Endothelial cell (in vitro differentiated cells): ENCODE data around the gene FZD10. TPM values are rescaled to one million over a fixed set of nuclear protein-coding genes. Genes with fewer than 3 reads are reported as not detected.

Source experiments
- DNase-seq: peaks from one replicate; pipeline ENCODE4 v3.0.0; 2021; ENCODE audit warnings: low spot score
- H3K27ac Mint-ChIP-seq: one replicate; pipeline ENCODE4 v1.8.0; 2021; ENCODE audit warnings: mixed read lengths, inconsistent platforms; ENCODE audit not compliant: unreplicated experiment
- H3K27me3 Mint-ChIP-seq: one replicate; pipeline ENCODE4 v1.8.0; 2021; ENCODE audit warnings: mild to moderate bottlenecking, moderate library complexity, mixed read lengths, inconsistent platforms; ENCODE audit not compliant: unreplicated experiment
- H3K36me3 Mint-ChIP-seq: one replicate; pipeline ENCODE4 v1.8.0; 2021; ENCODE audit warnings: mild to moderate bottlenecking, low read depth, mixed read lengths, inconsistent platforms; ENCODE audit not compliant: unreplicated experiment
- H3K4me1 Mint-ChIP-seq: one replicate; pipeline ENCODE4 v1.8.0; 2021; ENCODE audit warnings: mild to moderate bottlenecking, mixed read lengths, inconsistent platforms; ENCODE audit not compliant: unreplicated experiment
- H3K4me3 Mint-ChIP-seq: one replicate; pipeline ENCODE4 v1.8.0; 2021; ENCODE audit warnings: mild to moderate bottlenecking, mixed read lengths, inconsistent platforms; ENCODE audit not compliant: unreplicated experiment
- H3K9me3 Mint-ChIP-seq: one replicate; pipeline ENCODE4 v1.8.0; 2021; ENCODE audit warnings: mixed read lengths, inconsistent platforms; ENCODE audit not compliant: unreplicated experiment
- total RNA-seq: library from RNA; stranded (reverse); fragmentation: NEBNext Ultra II Directional; extraction: Animal tissue kit (Norgen Biotek cat#: 25700); gene quantifications from one replicate; pipeline ENCODE4 v1.2.1, GENCODE V29; 2021; ENCODE audit not compliant: unreplicated experiment
- TF ChIP-seq, protein P1 (sequence below): fragments of 200-600 bp; sonication (generic); IDR thresholded peaks from one replicate; pipeline ENCODE4 v1.5.0; 2021; ENCODE audit warnings: antibody characterized with exemption; ENCODE audit not compliant: unreplicated experiment

The FZD10 gene
- total RNA-seq, 1 donor from 2014 or later, result not detected

DNA sequence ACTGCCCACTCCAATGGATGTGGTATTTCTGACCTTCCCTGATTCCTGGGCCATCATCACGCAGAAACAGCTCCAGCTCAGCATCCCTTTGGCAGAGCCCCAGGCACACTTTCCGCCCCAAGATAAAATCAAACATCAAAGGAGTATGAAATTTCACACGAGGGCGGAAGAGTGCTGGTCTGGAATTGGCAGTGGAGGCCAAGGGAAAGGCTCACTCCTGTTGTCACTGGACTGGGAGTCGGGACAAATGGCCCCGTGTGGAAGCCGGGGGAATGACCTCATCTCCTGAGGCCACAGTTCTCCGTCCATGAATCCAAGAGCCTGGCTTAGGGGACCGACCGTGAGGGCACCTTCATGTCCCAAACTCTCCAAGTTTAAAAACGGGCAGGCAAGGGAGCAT is 40.9 kb downstream of the FZD10 start:
- H3K27me3 Mint-ChIP-seq, result peaks cover 7% of the 10 kb centered on the region
- H3K36me3 Mint-ChIP-seq, result peaks cover 15% of the 10 kb centered on the region
- no peak for DNase-seq
- TF ChIP-seq, protein P1, sequence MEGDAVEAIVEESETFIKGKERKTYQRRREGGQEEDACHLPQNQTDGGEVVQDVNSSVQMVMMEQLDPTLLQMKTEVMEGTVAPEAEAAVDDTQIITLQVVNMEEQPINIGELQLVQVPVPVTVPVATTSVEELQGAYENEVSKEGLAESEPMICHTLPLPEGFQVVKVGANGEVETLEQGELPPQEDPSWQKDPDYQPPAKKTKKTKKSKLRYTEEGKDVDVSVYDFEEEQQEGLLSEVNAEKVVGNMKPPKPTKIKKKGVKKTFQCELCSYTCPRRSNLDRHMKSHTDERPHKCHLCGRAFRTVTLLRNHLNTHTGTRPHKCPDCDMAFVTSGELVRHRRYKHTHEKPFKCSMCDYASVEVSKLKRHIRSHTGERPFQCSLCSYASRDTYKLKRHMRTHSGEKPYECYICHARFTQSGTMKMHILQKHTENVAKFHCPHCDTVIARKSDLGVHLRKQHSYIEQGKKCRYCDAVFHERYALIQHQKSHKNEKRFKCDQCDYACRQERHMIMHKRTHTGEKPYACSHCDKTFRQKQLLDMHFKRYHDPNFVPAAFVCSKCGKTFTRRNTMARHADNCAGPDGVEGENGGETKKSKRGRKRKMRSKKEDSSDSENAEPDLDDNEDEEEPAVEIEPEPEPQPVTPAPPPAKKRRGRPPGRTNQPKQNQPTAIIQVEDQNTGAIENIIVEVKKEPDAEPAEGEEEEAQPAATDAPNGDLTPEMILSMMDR, result no peak
- no peak overlapping the region for H3K27ac Mint-ChIP-seq
- no peak overlapping the region for H3K4me3 Mint-ChIP-seq
- no peaks in the 10 kb centered on the region for H3K4me1 Mint-ChIP-seq
- H3K9me3 Mint-ChIP-seq, result peaks cover 46% of the 10 kb centered on the region

DNA sequence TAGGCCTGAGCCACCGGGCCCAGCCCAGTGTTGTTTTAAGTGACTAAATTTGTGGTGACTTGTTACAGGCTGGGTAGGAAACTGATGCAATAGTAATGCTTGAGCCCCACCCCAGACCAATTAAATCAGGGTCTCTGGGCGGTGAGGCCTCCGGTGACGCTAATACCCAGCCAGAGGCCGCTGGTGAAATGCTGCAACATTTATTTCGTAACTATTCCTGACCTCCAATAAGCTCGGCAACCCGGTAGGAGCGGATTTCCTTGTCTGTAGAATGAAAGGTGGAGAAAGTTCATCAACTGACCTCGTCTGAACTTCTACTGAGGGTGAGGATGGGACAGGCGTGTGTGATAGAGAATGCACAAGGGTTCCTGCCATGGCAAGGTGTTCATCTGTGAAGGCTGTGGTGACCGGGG is 42.3 kb downstream of the FZD10 start:
- H3K4me1 Mint-ChIP-seq, result no peaks in the 10 kb centered on the region
- H3K4me3 Mint-ChIP-seq, result no peak overlapping the region
- TF ChIP-seq, protein P1, result no peak
- H3K9me3 Mint-ChIP-seq, result peaks cover 46% of the 10 kb centered on the region
- no peak for DNase-seq
- H3K36me3 Mint-ChIP-seq, result peaks cover 10% of the 10 kb centered on the region
- H3K27ac Mint-ChIP-seq, result no peak overlapping the region
- H3K27me3 Mint-ChIP-seq, result peaks cover 7% of the 10 kb centered on the region

- TF ChIP-seq, protein P1, result no peak
- peaks cover 44% of the 10 kb centered on the region for H3K9me3 Mint-ChIP-seq
- no peak overlapping the region for H3K27ac Mint-ChIP-seq
- peaks cover 7% of the 10 kb centered on the region for H3K27me3 Mint-ChIP-seq
- no peak for DNase-seq
- H3K4me3 Mint-ChIP-seq, result no peak overlapping the region
- peaks cover 10% of the 10 kb centered on the region for H3K36me3 Mint-ChIP-seq
- no peaks in the 10 kb centered on the region for H3K4me1 Mint-ChIP-seq
Observed at GRCh38 chr12:130205495-130205894, 43.2 kb downstream of the FZD10 start.

DNA sequence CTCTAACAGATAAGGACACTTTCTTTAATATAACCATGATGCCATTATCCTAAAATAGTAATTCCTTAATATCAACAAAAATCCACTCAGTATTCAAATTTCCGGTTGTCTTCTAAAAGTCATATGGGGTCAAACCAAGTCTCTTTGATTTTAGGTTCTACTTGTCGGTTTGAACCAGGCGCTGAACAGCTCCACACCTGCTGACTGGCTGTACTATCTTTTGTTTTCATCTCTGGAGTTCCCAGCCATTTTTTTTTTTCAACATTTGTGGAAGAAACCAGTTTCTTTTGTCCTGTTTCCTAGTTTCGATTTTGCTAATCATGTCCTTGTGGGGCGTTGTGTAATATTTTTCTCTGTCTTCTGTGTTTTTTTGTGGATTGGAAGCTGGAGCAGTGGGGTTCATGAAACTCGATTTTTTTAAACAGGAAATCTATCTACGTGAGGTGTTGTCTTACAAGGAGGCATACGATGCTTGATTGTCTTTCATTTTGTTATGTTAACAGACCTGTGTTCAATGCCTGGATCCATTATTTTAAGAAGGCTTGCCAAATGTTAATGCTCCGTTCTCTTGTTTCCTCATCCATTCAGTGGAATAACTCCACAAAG is 50.2 kb downstream of the FZD10 start:
- no peak for DNase-seq
- TF ChIP-seq, protein P1, result no peak
- Mint-ChIP-seq H3K36me3 (peaks cover 20% of the 10 kb centered on the region), H3K9me3 (peaks cover 36% of the 10 kb centered on the region), H3K27me3 (peaks cover 1% of the 10 kb centered on the region), H3K4me3 (no peak overlapping the region), H3K4me1 (no peaks in the 10 kb centered on the region), H3K27ac (no peak overlapping the region)

DNA sequence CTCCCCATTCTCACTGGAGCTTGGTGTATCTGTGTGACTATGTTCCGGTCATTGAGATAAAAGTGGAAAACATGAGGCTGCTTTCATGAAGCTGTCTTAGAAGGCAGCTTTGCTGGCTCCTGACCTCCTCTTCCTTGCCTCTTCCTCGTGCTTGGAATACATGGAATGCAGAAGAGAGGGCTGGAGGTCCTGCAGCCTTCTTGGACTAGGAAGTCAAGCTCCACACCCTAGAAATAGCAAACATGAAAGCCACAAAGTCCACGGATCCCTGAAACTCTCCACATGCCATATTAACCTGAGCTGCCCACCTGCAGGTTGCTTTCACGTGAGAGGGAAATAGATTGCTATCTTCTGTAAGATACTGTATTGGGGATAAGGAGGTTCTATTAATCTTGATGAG is 51.0 kb downstream of the FZD10 start:
- H3K27me3 Mint-ChIP-seq, result peaks cover 1% of the 10 kb centered on the region
- no peak overlapping the region for H3K4me3 Mint-ChIP-seq
- peaks cover 23% of the 10 kb centered on the region for H3K36me3 Mint-ChIP-seq
- H3K4me1 Mint-ChIP-seq, result no peaks in the 10 kb centered on the region
- H3K27ac Mint-ChIP-seq, result no peak overlapping the region
- peaks cover 38% of the 10 kb centered on the region for H3K9me3 Mint-ChIP-seq
- DNase-seq, result no peak
- TF ChIP-seq, protein P1, result no peak
